Caco-2 (cell line): Measurements from ENCODE around the gene PRKAB2. TPM values are rescaled to one million over a fixed set of nuclear protein-coding genes. Genes with fewer than 3 reads are reported as not detected.

Source experiments
- BruUV-seq: library from RNA; stranded (reverse); fragments of 400-500 nt; replicated peaks from 2 replicates; lab custom pipeline; 2021; lab: Mats Ljungman, UMichigan
- CTCF ChIA-PET: fragments of 300-600 bp; sonication (Branson Sonifier 250); formaldehyde crosslinking; loops from one replicate; lab custom pipeline; 2022; ENCODE audit warnings: antibody characterized with exemption; lab: Charles Lee
- POLR2A ChIA-PET: fragments of 300-600 bp; sonication (Branson Sonifier 250); formaldehyde crosslinking; loops from one replicate; lab custom pipeline; 2022; ENCODE audit warnings: antibody characterized with exemption; lab: Charles Lee
- DNase-seq, 2 experiments: peaks; one replicate each; pipeline versions ENCODE4 v3.0.0 to v3.0.0-alpha.2; 2020 to 2022
- H3K27me3 ChIP-seq: replicated peaks from 2 replicates; pipeline ENCODE4 v1.6.0; 2011; ENCODE audit warnings: low read length; ENCODE audit not compliant: control insufficient read depth, insufficient read depth
- H3K36me3 ChIP-seq: 2 replicates; pipeline ENCODE4 v1.5.1; 2011; ENCODE audit warnings: low read length; ENCODE audit not compliant: control insufficient read depth, insufficient read depth
- H3K4me1 ChIP-seq: fragments of 250-450 bp; sonication (Bioruptor Pico); 2 replicates; pipeline ENCODE4 v1.5.1; 2020; ENCODE audit warnings: mild to moderate bottlenecking
- H3K4me3 ChIP-seq: 2 replicates; pipeline ENCODE4 v1.5.1; 2011; ENCODE audit warnings: low read depth, mild to moderate bottlenecking, control low read depth, low read length
- H3K9me3 ChIP-seq: fragments of 250-450 bp; sonication (Bioruptor Pico); 2 replicates; pipeline ENCODE4 v1.5.1; 2020; ENCODE audit warnings: mild to moderate bottlenecking, moderate library complexity
- H3K27ac Mint-ChIP-seq: one replicate; pipeline ENCODE4 v1.8.0; 2022; ENCODE audit warnings: mixed read lengths; ENCODE audit not compliant: unreplicated experiment
- H3K27me3 Mint-ChIP-seq: one replicate; pipeline ENCODE4 v1.8.0; 2022; ENCODE audit warnings: mixed read lengths; ENCODE audit not compliant: insufficient read depth, unreplicated experiment
- H3K36me3 Mint-ChIP-seq: one replicate; pipeline ENCODE4 v1.8.0; 2022; ENCODE audit warnings: mild to moderate bottlenecking, mixed read lengths; ENCODE audit not compliant: insufficient read depth, unreplicated experiment
- H3K4me1 Mint-ChIP-seq: one replicate; pipeline ENCODE4 v1.8.0; 2022; ENCODE audit warnings: low read depth, mixed read lengths; ENCODE audit not compliant: unreplicated experiment
- H3K4me3 Mint-ChIP-seq: one replicate; pipeline ENCODE4 v1.8.0; 2022; ENCODE audit warnings: mild to moderate bottlenecking, moderate library complexity, mixed read lengths; ENCODE audit not compliant: unreplicated experiment
- H3K9me3 Mint-ChIP-seq: one replicate; pipeline ENCODE4 v1.8.0; 2022; ENCODE audit warnings: mixed read lengths; ENCODE audit not compliant: unreplicated experiment
- intact Hi-C: fragments of 100-400 bp; cut with micrococcal nuclease; formaldehyde crosslinking; loops from one replicate; pipeline ENCODE4 v1.10.0; 2022; ENCODE audit not compliant: unreplicated experiment
- total RNA-seq: library from RNA; stranded (reverse); gene quantifications from 2 replicates; pipeline ENCODE4 v1.2.3, GENCODE V29; 2022
- TF ChIP-seq, protein P1 (sequence below), 2 experiments: fragments of 200-600 bp in 1 of 2; IDR thresholded peaks; 1 replicate in 1 of 2; 2 replicates in 1 of 2; pipeline versions ENCODE4 v1.5.1 to v1.8.0; 2011 to 2022; ENCODE audit warnings: antibody characterized with exemption in 1 of 2, control low read depth in 1 of 2, inconsistent platforms in 1 of 2, low read depth in 1 of 2, low read length in 1 of 2, mild to moderate bottlenecking in 1 of 2, moderate library complexity in 1 of 2; ENCODE audit not compliant: insufficient read depth in 1 of 2, severe bottlenecking in 1 of 2, unreplicated experiment in 1 of 2

PRKAB2 gene
- total RNA-seq, 1 experiment from 2014 or later, result 30.1 TPM

DNA sequence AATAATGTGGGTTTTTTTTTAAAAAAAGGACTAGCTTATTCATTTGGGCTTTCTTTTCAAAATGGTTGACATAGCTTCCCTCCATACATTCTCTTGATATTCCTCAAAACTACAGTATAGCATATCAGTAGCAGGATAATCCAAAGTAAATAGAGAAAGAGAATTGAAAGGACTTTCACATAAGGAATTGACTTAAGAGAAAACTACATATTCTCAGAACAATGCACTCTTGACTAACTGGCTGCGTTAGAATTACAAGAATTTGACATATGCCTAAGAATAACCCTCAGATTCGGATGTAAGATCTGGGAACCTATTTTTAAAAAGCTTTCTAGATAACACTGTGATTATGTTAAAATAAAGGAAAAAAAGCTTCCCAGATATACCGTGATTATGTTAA is 3.1 kb downstream of the PRKAB2 start:
- intact Hi-C loops, result loop anchor here (2.0 to 5.0 kb wide), 2 partner anchors 62 to 84 kb away; no protein-coding TSS in a partner anchor
- POLR2A ChIA-PET, result interaction anchor here (3.1 kb wide), 1 partner anchor 84 kb away, joined by 28 read pairs; no protein-coding TSS in a partner anchor
- Histone ChIP-seq H3K36me3 (no peaks in the 10 kb centered on the region; the same call in none of the 2 replicates), H3K27me3 (no peaks in the 10 kb centered on the region), H3K4me1 (peaks cover 46% of the 10 kb centered on the region), H3K9me3 (no peaks in the 10 kb centered on the region), H3K4me3 (no peak overlapping the region)
- TF ChIP-seq, protein P1, sequence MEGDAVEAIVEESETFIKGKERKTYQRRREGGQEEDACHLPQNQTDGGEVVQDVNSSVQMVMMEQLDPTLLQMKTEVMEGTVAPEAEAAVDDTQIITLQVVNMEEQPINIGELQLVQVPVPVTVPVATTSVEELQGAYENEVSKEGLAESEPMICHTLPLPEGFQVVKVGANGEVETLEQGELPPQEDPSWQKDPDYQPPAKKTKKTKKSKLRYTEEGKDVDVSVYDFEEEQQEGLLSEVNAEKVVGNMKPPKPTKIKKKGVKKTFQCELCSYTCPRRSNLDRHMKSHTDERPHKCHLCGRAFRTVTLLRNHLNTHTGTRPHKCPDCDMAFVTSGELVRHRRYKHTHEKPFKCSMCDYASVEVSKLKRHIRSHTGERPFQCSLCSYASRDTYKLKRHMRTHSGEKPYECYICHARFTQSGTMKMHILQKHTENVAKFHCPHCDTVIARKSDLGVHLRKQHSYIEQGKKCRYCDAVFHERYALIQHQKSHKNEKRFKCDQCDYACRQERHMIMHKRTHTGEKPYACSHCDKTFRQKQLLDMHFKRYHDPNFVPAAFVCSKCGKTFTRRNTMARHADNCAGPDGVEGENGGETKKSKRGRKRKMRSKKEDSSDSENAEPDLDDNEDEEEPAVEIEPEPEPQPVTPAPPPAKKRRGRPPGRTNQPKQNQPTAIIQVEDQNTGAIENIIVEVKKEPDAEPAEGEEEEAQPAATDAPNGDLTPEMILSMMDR (IDR thresholded peaks at IDR 0.05; ENCODE audit: insufficient read depth in 1 of 2, low read depth in 1 of 2, low read length in 1 of 2, severe bottlenecking in 1 of 2, unreplicated experiment in 1 of 2), result no peak
- BruUV-seq, result no TSS peak
- Mint-ChIP-seq H3K9me3 (no peaks in the 10 kb centered on the region), H3K4me1 (peaks cover 43% of the 10 kb centered on the region), H3K36me3 (peaks cover 36% of the 10 kb centered on the region), H3K27ac (peak overlapping the region; percentile 35), H3K4me3 (peak overlapping the region; percentile 96), H3K27me3 (no peaks in the 10 kb centered on the region)
- CTCF ChIA-PET, result interaction anchor here (1.0 to 1.9 kb wide), 2 partner anchors 73 to 74 kb away, joined by 12 to 16 read pairs; partner anchors contain the start of gene CHD1L
- no peak for DNase-seq

DNA sequence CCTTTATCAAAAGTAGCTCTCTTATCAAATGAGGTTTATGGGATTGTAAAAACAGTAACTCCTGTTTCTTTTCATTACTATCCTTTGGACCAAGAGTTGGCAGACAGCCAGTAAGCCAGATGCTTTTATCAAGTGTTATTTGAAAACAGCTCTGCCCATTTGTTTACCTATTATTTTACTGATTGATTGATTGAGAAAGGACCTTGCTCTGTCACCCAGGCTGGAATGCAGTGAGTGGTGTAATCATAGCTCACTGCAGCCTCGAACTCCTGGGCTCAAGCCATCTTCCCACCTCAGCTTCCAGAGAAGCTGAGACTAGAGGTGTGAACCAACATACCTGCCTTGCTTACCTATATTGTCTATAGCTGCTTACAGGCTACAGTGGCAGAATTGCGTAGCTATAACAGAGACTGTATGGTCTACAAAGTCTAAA is 3.6 kb downstream of the PRKAB2 start:
- H3K4me3 Mint-ChIP-seq, result peak overlapping the region; percentile 13
- no peak overlapping the region for H3K4me3 ChIP-seq
- peak overlapping the region; percentile 35 for H3K27ac Mint-ChIP-seq
- TF ChIP-seq, protein P1 (IDR thresholded peaks at IDR 0.05; ENCODE audit: insufficient read depth in 1 of 2, low read depth in 1 of 2, low read length in 1 of 2, severe bottlenecking in 1 of 2, unreplicated experiment in 1 of 2), result no peak
- H3K36me3 Mint-ChIP-seq, result peaks cover 41% of the 10 kb centered on the region
- no peaks in the 10 kb centered on the region; the same call in none of the 2 replicates for H3K36me3 ChIP-seq
- H3K9me3 ChIP-seq, result no peaks in the 10 kb centered on the region
- H3K4me1 Mint-ChIP-seq, result peaks cover 39% of the 10 kb centered on the region
- BruUV-seq, result no TSS peak
- peak; percentile 34 to 63 for DNase-seq
- ChIA-PET POLR2A (interaction anchor here (3.1 kb wide), 1 partner anchor 84 kb away, joined by 28 read pairs; no protein-coding TSS in a partner anchor), CTCF (interaction anchor here (1.9 kb wide), 1 partner anchor 73 kb away, joined by 12 read pairs; the partner anchor contains the start of gene CHD1L)
- H3K9me3 Mint-ChIP-seq, result no peaks in the 10 kb centered on the region
- no peaks in the 10 kb centered on the region for H3K27me3 ChIP-seq
- intact Hi-C loops, result loop anchor here (2.0 to 5.0 kb wide), 2 partner anchors 61 to 84 kb away; no protein-coding TSS in a partner anchor
- H3K27me3 Mint-ChIP-seq, result no peaks in the 10 kb centered on the region
- H3K4me1 ChIP-seq, result peaks cover 46% of the 10 kb centered on the region

DNA sequence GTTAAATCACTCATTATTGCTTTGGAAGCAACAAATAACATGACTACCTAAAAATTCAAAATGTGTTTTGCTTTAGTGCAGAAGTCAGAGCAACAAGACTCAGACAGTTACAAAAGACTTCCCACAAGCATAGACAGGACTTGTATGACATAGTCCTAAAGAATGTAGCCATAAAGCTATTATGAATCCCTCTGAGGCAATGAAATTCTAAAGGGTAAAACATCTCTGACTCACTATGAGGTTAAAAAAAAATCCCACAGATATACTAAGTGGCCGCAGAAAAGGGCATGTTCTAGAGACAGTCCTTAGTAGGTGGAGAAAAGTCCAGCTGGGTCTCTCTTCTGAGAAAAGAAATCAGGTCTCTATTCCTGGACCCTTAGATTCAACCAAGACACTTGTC is 4.9 kb downstream of the PRKAB2 start:
- peak in 1 of 2 experiments; percentile 12 for DNase-seq
- Histone ChIP-seq H3K4me1 (peaks cover 46% of the 10 kb centered on the region), H3K27me3 (no peaks in the 10 kb centered on the region), H3K9me3 (no peaks in the 10 kb centered on the region), H3K4me3 (no peak overlapping the region), H3K36me3 (no peaks in the 10 kb centered on the region; the same call in none of the 2 replicates)
- TF ChIP-seq, protein P1 (IDR thresholded peaks at IDR 0.05; ENCODE audit: insufficient read depth in 1 of 2, low read depth in 1 of 2, low read length in 1 of 2, severe bottlenecking in 1 of 2, unreplicated experiment in 1 of 2), result no peak
- POLR2A ChIA-PET, result interaction anchor here (3.1 kb wide), 1 partner anchor 83 kb away, joined by 28 read pairs; no protein-coding TSS in a partner anchor
- CTCF ChIA-PET, result no interaction called here
- peaks cover 39% of the 10 kb centered on the region for H3K4me1 Mint-ChIP-seq
- H3K36me3 Mint-ChIP-seq, result peaks cover 44% of the 10 kb centered on the region
- H3K27ac Mint-ChIP-seq, result peak overlapping the region; percentile 26
- intact Hi-C loops, result loop anchor here (5.0 kb wide), 1 partner anchor 60 kb away; no protein-coding TSS in a partner anchor
- H3K9me3 Mint-ChIP-seq, result no peaks in the 10 kb centered on the region
- no TSS peak for BruUV-seq
- H3K27me3 Mint-ChIP-seq, result no peaks in the 10 kb centered on the region
- H3K4me3 Mint-ChIP-seq, result no peak overlapping the region
